GM18520 (cell line): ENCODE results near the gene SMAD6.

Source experiments
- ATAC-seq: cut with Tn5 transposase; IDR thresholded peaks from one replicate; pipeline ENCODE4 v1.9.1; 2021; ENCODE audit not compliant: unreplicated experiment

SMAD6 gene

GRCh38 chr15:66771351-66771650, 69.3 kb downstream of the SMAD6 start:
- no peak for ATAC-seq

GRCh38 chr15:66772604-66773128, 70.6 kb downstream of the SMAD6 start:
- ATAC-seq: no peak

GRCh38 chr15:66773129-66773873, 71.3 kb downstream of the SMAD6 start:
- no peak for ATAC-seq

- no peak for ATAC-seq
Observed at GRCh38 chr15:66774001-66774814, 72.2 kb downstream of the SMAD6 start.

GRCh38 chr15:66775127-66776105, 73.4 kb downstream of the SMAD6 start:
- ATAC-seq: no peak

GRCh38 chr15:66777054-66777453, 75.0 kb downstream of the SMAD6 start:
- no peak for ATAC-seq

GRCh38 chr15:66777596-66778313, 75.7 kb downstream of the SMAD6 start:
- no peak for ATAC-seq

GRCh38 chr15:66778314-66778665, 76.3 kb downstream of the SMAD6 start:
- no peak for ATAC-seq

GRCh38 chr15:66778716-66779115, 76.7 kb downstream of the SMAD6 start:
- no peak for ATAC-seq

GRCh38 chr15:66779331-66780009, 77.4 kb downstream of the SMAD6 start:
- no peak for ATAC-seq

GRCh38 chr15:66780172-66780972, 78.3 kb downstream of the SMAD6 start:
- no peak for ATAC-seq

- ATAC-seq: no peak
Observed at GRCh38 chr15:66780973-66781718, 79.1 kb downstream of the SMAD6 start.

GRCh38 chr15:66782785-66783184, 80.7 kb downstream of the SMAD6 start:
- ATAC-seq: no peak

GRCh38 chr15:66783314-66783713, 81.3 kb downstream of the SMAD6 start:
- ATAC-seq: no peak

- ATAC-seq: no peak
Observed at GRCh38 chr15:66783725-66784124, 81.7 kb downstream of the SMAD6 start.

GRCh38 chr15:66784174-66784573, 82.1 kb downstream of the SMAD6 start:
- no peak for ATAC-seq

GRCh38 chr15:66785637-66786036, 83.6 kb downstream of the SMAD6 start:
- ATAC-seq: no peak

- ATAC-seq: no peak
Observed at GRCh38 chr15:66786222-66786621, 84.2 kb downstream of the SMAD6 start.
